HL-60 (cell line): ENCODE data around the gene PDGFA.

Experiments
- GABPA ChIP-seq: IDR thresholded peaks from 2 replicates; pipeline ENCODE4 v1.6.1; 2012; ENCODE audit warnings: low read depth
- TF ChIP-seq, protein P1 (sequence below): IDR thresholded peaks from one replicate; pipeline ENCODE4 v1.5.1; 2011; ENCODE audit warnings: low read length, control low read depth, inconsistent platforms; ENCODE audit not compliant: insufficient read depth

DNA sequence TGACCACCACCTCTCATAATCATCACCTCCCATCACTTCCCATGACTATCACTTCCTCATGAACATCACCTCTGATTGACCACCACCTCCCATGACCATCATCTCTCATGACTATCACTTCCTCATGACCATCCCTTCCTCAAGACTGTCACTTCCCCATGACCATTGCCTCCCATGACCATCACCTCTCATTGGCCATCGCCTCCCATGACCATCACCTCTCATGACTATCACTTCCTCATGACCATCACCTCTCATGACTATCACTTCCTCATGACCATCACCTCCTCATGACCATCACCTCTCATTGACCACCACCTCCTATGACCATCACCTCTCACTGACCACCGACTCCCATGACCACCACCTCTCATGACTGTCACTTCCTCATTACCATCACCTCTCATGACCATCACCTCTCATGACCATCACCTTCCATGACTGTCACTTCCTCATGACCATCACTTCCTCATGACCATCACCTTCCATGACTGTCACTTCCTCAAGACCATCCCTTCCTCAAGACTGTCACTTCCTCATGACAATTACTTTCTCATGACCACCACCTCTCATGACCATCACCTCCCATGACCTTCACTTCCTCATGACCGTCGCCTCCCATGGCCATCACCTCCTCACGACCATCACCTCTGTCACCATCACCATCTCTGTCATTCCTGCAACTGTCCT lies 51.6 kb downstream of the PDGFA start:
- TF ChIP-seq GABPA: no peak
- TF ChIP-seq, protein P1, sequence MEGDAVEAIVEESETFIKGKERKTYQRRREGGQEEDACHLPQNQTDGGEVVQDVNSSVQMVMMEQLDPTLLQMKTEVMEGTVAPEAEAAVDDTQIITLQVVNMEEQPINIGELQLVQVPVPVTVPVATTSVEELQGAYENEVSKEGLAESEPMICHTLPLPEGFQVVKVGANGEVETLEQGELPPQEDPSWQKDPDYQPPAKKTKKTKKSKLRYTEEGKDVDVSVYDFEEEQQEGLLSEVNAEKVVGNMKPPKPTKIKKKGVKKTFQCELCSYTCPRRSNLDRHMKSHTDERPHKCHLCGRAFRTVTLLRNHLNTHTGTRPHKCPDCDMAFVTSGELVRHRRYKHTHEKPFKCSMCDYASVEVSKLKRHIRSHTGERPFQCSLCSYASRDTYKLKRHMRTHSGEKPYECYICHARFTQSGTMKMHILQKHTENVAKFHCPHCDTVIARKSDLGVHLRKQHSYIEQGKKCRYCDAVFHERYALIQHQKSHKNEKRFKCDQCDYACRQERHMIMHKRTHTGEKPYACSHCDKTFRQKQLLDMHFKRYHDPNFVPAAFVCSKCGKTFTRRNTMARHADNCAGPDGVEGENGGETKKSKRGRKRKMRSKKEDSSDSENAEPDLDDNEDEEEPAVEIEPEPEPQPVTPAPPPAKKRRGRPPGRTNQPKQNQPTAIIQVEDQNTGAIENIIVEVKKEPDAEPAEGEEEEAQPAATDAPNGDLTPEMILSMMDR: no peak
